ENCODE measurements around the gene NEDD8.

- TF ChIP-seq ZNF335 (tag by site-specific recombination; conservative IDR thresholded peaks at IDR 0.05) (no peak), ZNF600 (tag by site-specific recombination; IDR thresholded peaks at IDR 0.05) (no peak), ZBTB11 (tag by site-specific recombination; conservative IDR thresholded peaks at IDR 0.05; ENCODE audit: low read depth) (no peak), CTCF (tag by site-specific recombination; IDR thresholded peaks at IDR 0.05) (no peak), REST (tag by site-specific recombination; IDR thresholded peaks at IDR 0.05) (no peak), HIC1 (tag by site-specific recombination; IDR thresholded peaks at IDR 0.05) (no peak), ZNF626 (tag by site-specific recombination; IDR thresholded peaks at IDR 0.05) (no peak), ZNF48 (tag by site-specific recombination; IDR thresholded peaks at IDR 0.05) (no peak), PRDM4 (tag by site-specific recombination; IDR thresholded peaks at IDR 0.05) (no peak), ZNF514 (tag by site-specific recombination; IDR thresholded peaks at IDR 0.05) (no peak)
Observed at GRCh38 chr14:24177041-24177825, 54.9 kb downstream of the NEDD8 start.

All from HEK293 (cell line).